SK-N-SH (cell line): ENCODE data around the gene CCNL2. TPM values are rescaled to one million over a fixed set of nuclear protein-coding genes. Genes with fewer than 3 reads are reported as not detected.

Experiments
- CTCF ChIA-PET: fragments of 300-600, 350-600 bp; formaldehyde crosslinking; extraction: SDS; loops from one replicate; lab custom pipeline; 2021; lab: Yijun Ruan, JAX
- POLR2A ChIA-PET: fragments of 350-600 bp; sonication (Branson Sonifier 250); formaldehyde crosslinking; extraction: SDS; loops from one replicate; lab custom pipeline; 2020; ENCODE audit warnings: antibody characterized with exemption, inconsistent platforms; lab: Yijun Ruan, JAX
- DNase-seq: peaks from one replicate; pipeline ENCODE4 v3.0.0; 2012
- H2AFZ ChIP-seq: fragments of 200-600 bp; sonication (generic); 2 replicates; pipeline ENCODE4 v1.8.1; 2016; ENCODE audit warnings: antibody characterized with exemption, mild to moderate bottlenecking, low read depth
- H3F3A ChIP-seq: fragments of 200-600 bp; sonication (generic); replicated peaks from 2 replicates; pipeline ENCODE3; 2016; ENCODE audit warnings: antibody characterized with exemption, mild to moderate bottlenecking; ENCODE audit not compliant: insufficient read depth
- H3K27ac ChIP-seq, 2 experiments: fragments of 200-500 bp in 1 of 2; fragments of 200-600 bp in 1 of 2; sonication (Bioruptor generic) in 1 of 2; sonication (generic), shearing (Covaris generic) in 1 of 2; 2 replicates each; pipeline versions ENCODE4 v1.5.1 to v1.6.1; 2014 to 2016; ENCODE audit warnings: low read depth in 2 of 2, inconsistent platforms in 1 of 2, low read length in 1 of 2, mild to moderate bottlenecking in 1 of 2, mixed read lengths in 1 of 2
- H3K27me3 ChIP-seq: fragments of 200-600 bp; sonication (generic), shearing (Covaris generic); 2 replicates; pipeline ENCODE4 v1.6.1; 2016; ENCODE audit warnings: mixed run types; ENCODE audit not compliant: insufficient read depth
- H3K36me3 ChIP-seq, 2 experiments: fragments of 200-500 bp in 1 of 2; fragments of 200-600 bp in 1 of 2; sonication (Bioruptor generic) in 1 of 2; sonication (generic) in 1 of 2; replicated peaks in 1 of 2; 2 replicates each; pipeline versions ENCODE3 to v1.5.1; 2014 to 2016; ENCODE audit warnings: low read length in 1 of 2, mild to moderate bottlenecking in 1 of 2; ENCODE audit not compliant: insufficient read depth in 2 of 2, control insufficient read depth in 1 of 2
- H3K4me1 ChIP-seq, 2 experiments: fragments of 200-500 bp in 1 of 2; fragments of 200-600 bp in 1 of 2; sonication (Bioruptor generic) in 1 of 2; sonication (generic), shearing (Covaris generic) in 1 of 2; 2 replicates each; pipeline versions ENCODE4 v1.5.1 to v1.6.1; 2014 to 2016; ENCODE audit warnings: low read depth in 1 of 2, low read length in 1 of 2, mixed run types in 1 of 2; ENCODE audit not compliant: insufficient read depth in 2 of 2, control insufficient read depth in 1 of 2
- H3K4me2 ChIP-seq: fragments of 200-600 bp; sonication (generic), shearing (Covaris generic); 2 replicates; pipeline ENCODE4 v1.6.1; 2017; ENCODE audit warnings: mixed run types
- H3K4me3 ChIP-seq, 2 experiments: fragments of 200-500 bp in 1 of 2; fragments of 200-600 bp in 1 of 2; sonication (Bioruptor generic) in 1 of 2; sonication (generic), shearing (Covaris generic) in 1 of 2; 2 replicates each; pipeline versions ENCODE4 v1.5.1 to v1.8.1; 2014 to 2016; ENCODE audit warnings: low read depth in 2 of 2, inconsistent platforms in 1 of 2, low read length in 1 of 2, mild to moderate bottlenecking in 1 of 2, mixed read lengths in 1 of 2, moderate library complexity in 1 of 2
- H3K79me2 ChIP-seq: fragments of 200-600 bp; sonication (generic); 2 replicates; pipeline ENCODE4 v1.8.1; 2017; ENCODE audit warnings: mild to moderate bottlenecking; ENCODE audit not compliant: insufficient read depth
- H3K9ac ChIP-seq: fragments of 200-600 bp; sonication (generic); 2 replicates; pipeline ENCODE4 v1.6.1; 2017; ENCODE audit warnings: mixed run types
- H3K9me2 ChIP-seq: fragments of 200-600 bp; sonication (generic); 2 replicates; pipeline ENCODE4 v1.6.1; 2017; ENCODE audit warnings: mixed run types
- H3K9me3 ChIP-seq: fragments of 200-600 bp; sonication (generic); 2 replicates; pipeline ENCODE4 v1.6.1; 2017; ENCODE audit warnings: mixed run types, mild to moderate bottlenecking, moderate library complexity
- H4K20me1 ChIP-seq: fragments of 200-600 bp; sonication (generic); 2 replicates; pipeline ENCODE4 v1.6.1; 2017; ENCODE audit warnings: mild to moderate bottlenecking, mixed run types; ENCODE audit not compliant: insufficient read depth
- CTCF ChIP-seq: fragments of 200-600 bp; sonication (generic); IDR thresholded peaks from 2 replicates; pipeline ENCODE4 v1.6.1; 2017; ENCODE audit warnings: antibody characterized with exemption, mild to moderate bottlenecking, moderate library complexity
- ELF1 ChIP-seq: IDR thresholded peaks from 2 replicates; pipeline ENCODE4 v1.4.0; 2012
- EZH2phosphoT487 ChIP-seq: fragments of 200-600 bp; sonication (generic); IDR thresholded peaks from 2 replicates; pipeline ENCODE4 v1.6.1; 2017; ENCODE audit warnings: low read depth, mixed run types, mild to moderate bottlenecking, antibody characterized with exemption, moderate library complexity, borderline replicate concordance
- FOXM1 ChIP-seq: IDR thresholded peaks from 2 replicates; pipeline ENCODE4 v1.4.0; 2012; ENCODE audit warnings: low read depth, mild to moderate bottlenecking
- GATA2 ChIP-seq: sonication (generic); formaldehyde crosslinking; IDR thresholded peaks from 2 replicates; pipeline ENCODE4 v1.5.0; 2020; ENCODE audit warnings: mild to moderate bottlenecking, missing genetic modification reagents
- JUND ChIP-seq: IDR thresholded peaks from 2 replicates; pipeline ENCODE4 v1.4.0; 2012
- NFIC ChIP-seq: IDR thresholded peaks from 2 replicates; pipeline ENCODE4 v1.4.0; 2012; ENCODE audit warnings: borderline replicate concordance
- NRF1 ChIP-seq: IDR thresholded peaks from 2 replicates; pipeline ENCODE4 v1.6.1; 2012; ENCODE audit warnings: low read depth, mild to moderate bottlenecking, low read length
- PBX3 ChIP-seq: IDR thresholded peaks from 2 replicates; pipeline ENCODE4; 2012
- POLR2AphosphoS5 ChIP-seq: IDR thresholded peaks from 2 replicates; pipeline ENCODE4 v1.6.1; 2012; ENCODE audit warnings: low read depth, low read length
- SIN3A ChIP-seq: IDR thresholded peaks from 2 replicates; pipeline ENCODE4 v1.6.1; 2012; ENCODE audit warnings: low read depth, mild to moderate bottlenecking, low read length, moderate library complexity, borderline replicate concordance
- TAF1 ChIP-seq: IDR thresholded peaks from 2 replicates; pipeline ENCODE4 v1.6.1; 2012; ENCODE audit warnings: low read depth, mild to moderate bottlenecking, low read length, moderate library complexity, borderline replicate concordance
- USF1 ChIP-seq: IDR thresholded peaks from 2 replicates; pipeline ENCODE4 v1.4.0; 2012; ENCODE audit warnings: low read depth, borderline replicate concordance
- YY1 ChIP-seq: IDR thresholded peaks from 2 replicates; pipeline ENCODE4 v1.4.0; 2012; ENCODE audit warnings: low read depth, mild to moderate bottlenecking
- WGBS: methylation state at CpG from one replicate; pipeline ENCODE4 v1.1.6; 2017; ENCODE audit warnings: low lambda C conversion rate; 5-methylcytosine and 5-hydroxymethylcytosine counted together
- polyA plus RNA-seq, 3 experiments: library from polyadenylated mRNA; depleted of rRNA; stranded (reverse); fragments of >200 nt; gene quantifications; 2 replicates each; pipeline ENCODE4 v1.2.3, GENCODE V29; 2012

The CCNL2 gene
- polyA plus RNA-seq, 1 of the 3 experiments (the other 2 are of a cell fraction), result 362 TPM

GRCh38 chr1:1434824-1435105, 35.6 kb upstream of the CCNL2 start:
- Histone ChIP-seq H2AFZ (no peak overlapping the region), H3K27ac (no peak overlapping the region), H3K9me3 (no peaks in the 10 kb centered on the region), H3K27me3 (no peaks in the 10 kb centered on the region), H4K20me1 (no peaks in the 10 kb centered on the region), H3K9me2 (no peaks in the 10 kb centered on the region), H3K79me2 (no peaks in the 10 kb centered on the region), H3K4me1 (peaks cover 0 to 28% of the 10 kb centered on the region in 2 experiments; a peak in 1 of 4 replicates), H3K36me3 (no peaks in the 10 kb centered on the region), H3K4me3 (no peak overlapping the region), H3K9ac (no peak overlapping the region), H3F3A (no peaks in the 10 kb centered on the region), H3K4me2 (no peak overlapping the region)
- 100% methylated on average over 2 of the region's 4 CpGs for WGBS
- TF ChIP-seq GATA2, result no peak
- DNase-seq, result no peak
- CTCF ChIA-PET, result interaction anchor here (1.2 kb wide), 1 partner anchor 60 kb away, joined by 3 read pairs; the partner anchor contains the start of gene AURKAIP1
- POLR2A ChIA-PET, result no interaction called here

GRCh38 chr1:1434131-1434823, 35.1 kb upstream of the CCNL2 start:
- H3K27me3 ChIP-seq, result no peaks in the 10 kb centered on the region
- H2AFZ ChIP-seq, result no peak overlapping the region
- H3K4me3 ChIP-seq, result no peak overlapping the region
- no peak overlapping the region for H3K9ac ChIP-seq
- H3K27ac ChIP-seq, result no peak overlapping the region
- ChIA-PET CTCF (interaction anchor here (1.2 kb wide), 1 partner anchor 59 kb away, joined by 3 read pairs; the partner anchor contains the start of gene AURKAIP1), POLR2A (interaction anchor here (1.3 kb wide), 1 partner anchor 27 kb away, joined by 3 read pairs; the partner anchor contains the start of gene MRPL20)
- peaks cover 0 to 28% of the 10 kb centered on the region in 2 experiments; a peak in 1 of 4 replicates for H3K4me1 ChIP-seq
- TF ChIP-seq POLR2AphosphoS5, result no peak
- TF ChIP-seq ELF1, result no peak
- TF ChIP-seq PBX3, result no peak
- TF ChIP-seq NRF1, result no peak
- TF ChIP-seq YY1, result no peak
- TF ChIP-seq JUND, result no peak
- TF ChIP-seq CTCF, result no peak
- no peak for TF ChIP-seq SIN3A
- TF ChIP-seq USF1, result no peak
- TF ChIP-seq TAF1, result no peak
- no peak for TF ChIP-seq FOXM1
- no peak for TF ChIP-seq EZH2phosphoT487
- TF ChIP-seq NFIC, result no peak
- H3F3A ChIP-seq, result no peaks in the 10 kb centered on the region
- H3K4me2 ChIP-seq, result no peak overlapping the region
- H3K9me3 ChIP-seq, result no peaks in the 10 kb centered on the region
- DNase-seq, result peak; percentile 37
- H4K20me1 ChIP-seq, result no peaks in the 10 kb centered on the region
- H3K36me3 ChIP-seq, result no peaks in the 10 kb centered on the region
- 83% methylated on average over 3 of the region's 32 CpGs for WGBS
- no peaks in the 10 kb centered on the region for H3K79me2 ChIP-seq
- no peaks in the 10 kb centered on the region for H3K9me2 ChIP-seq
